Muscle layer of duodenum (tissue), 2 donors: ENCODE data around the gene ARHGEF38.

Experiments used
- H3K27ac ChIP-seq: one replicate; pipeline ENCODE4 v1.7.0; 2013; ENCODE audit warnings: mild to moderate bottlenecking, low read length
- H3K27me3 ChIP-seq: one replicate; pipeline ENCODE4 v1.7.0; 2013; ENCODE audit warnings: low read depth, mild to moderate bottlenecking, control low read depth, low read length
- H3K36me3 ChIP-seq, 2 donors: one replicate each; pipeline ENCODE4 v1.7.0; 2013; ENCODE audit warnings: low read length in 2 of 2, control low read depth in 1 of 2, mild to moderate bottlenecking in 1 of 2; ENCODE audit not compliant: insufficient read depth in 2 of 2, control insufficient read depth in 1 of 2
- H3K4me1 ChIP-seq, 2 donors: one replicate each; pipeline ENCODE4 v1.7.0; 2013; ENCODE audit warnings: low read length in 2 of 2, mild to moderate bottlenecking in 2 of 2, control low read depth in 1 of 2, moderate library complexity in 1 of 2; ENCODE audit not compliant: insufficient read depth in 2 of 2, control insufficient read depth in 1 of 2
- H3K4me3 ChIP-seq, 2 donors: one replicate each; pipeline ENCODE4 v1.7.0; 2013; ENCODE audit warnings: low read length in 2 of 2, low read depth in 1 of 2, mild to moderate bottlenecking in 1 of 2
- H3K9me3 ChIP-seq, 2 donors: one replicate each; pipeline ENCODE4 v1.7.0; 2013; ENCODE audit warnings: low read length in 2 of 2, control low read depth in 1 of 2, mild to moderate bottlenecking in 1 of 2; ENCODE audit not compliant: control insufficient read depth in 1 of 2
- donor health status: healthy.

Gene ARHGEF38

GRCh38 chr4:105698607-105699006, 146.2 kb downstream of the ARHGEF38 start:
- no peaks in the 10 kb centered on the region for H3K4me1 ChIP-seq
- peaks cover 19 to 33% of the 10 kb centered on the region in 2 donors for H3K36me3 ChIP-seq
- H3K27me3 ChIP-seq, result no peaks in the 10 kb centered on the region
- H3K27ac ChIP-seq, result no peak overlapping the region
- no peak overlapping the region for H3K4me3 ChIP-seq
- H3K9me3 ChIP-seq, result no peaks in the 10 kb centered on the region

DNA sequence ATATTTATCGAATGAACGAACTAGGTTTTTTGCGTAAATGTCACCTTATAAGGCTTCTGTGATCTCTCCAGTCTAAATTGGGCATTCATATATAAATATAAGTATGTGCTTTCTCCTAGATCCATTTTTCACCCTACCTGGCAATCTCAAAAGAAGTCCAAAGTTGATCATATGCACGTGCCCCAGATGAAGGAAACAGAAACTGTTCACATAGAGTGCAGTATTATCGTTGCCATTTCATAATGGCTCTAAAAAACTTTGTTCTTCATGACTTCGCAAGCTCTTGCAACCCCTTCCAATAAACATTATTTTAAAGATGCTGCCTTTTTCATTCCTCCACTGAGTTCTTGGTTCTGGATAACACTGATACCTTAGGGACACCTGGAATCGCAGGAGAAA, 155.4 kb downstream of the ARHGEF38 start:
- Histone ChIP-seq H3K9me3 (no peaks in the 10 kb centered on the region), H3K4me1 (peaks cover 9 to 26% of the 10 kb centered on the region in 2 donors), H3K4me3 (peak overlapping the region; percentile 77 to 93), H3K36me3 (peaks cover 0 to 8% of the 10 kb centered on the region in 2 donors), H3K27me3 (no peaks in the 10 kb centered on the region), H3K27ac (peak overlapping the region; percentile 95)

- Histone ChIP-seq H3K36me3 (peaks cover 0 to 5% of the 10 kb centered on the region in 2 donors), H3K27me3 (no peaks in the 10 kb centered on the region), H3K4me1 (peaks cover 9 to 26% of the 10 kb centered on the region in 2 donors)
These were observed 156.0 kb downstream of the ARHGEF38 start, which contains the start of the genes GSTCD and INTS12 for GRCh38 chr4:105708181-105709080. GSTCD (plus strand) TSS chr4:105708784; CDS start chr4:105717614, 8,830 bp downstream. INTS12 (minus strand) TSS chr4:105708689; CDS start chr4:105700005, 8,684 bp downstream.

GRCh38 chr4:105709081-105709450, 156.6 kb downstream of the ARHGEF38 start:
- Histone ChIP-seq H3K27ac (peak overlapping the region; percentile 95), H3K27me3 (no peaks in the 10 kb centered on the region), H3K36me3 (no peaks in the 10 kb centered on the region), H3K4me3 (peak overlapping the region; percentile 77 to 93), H3K9me3 (no peaks in the 10 kb centered on the region), H3K4me1 (peaks cover 9 to 26% of the 10 kb centered on the region in 2 donors)

More at GRCh38 chr4:105708181-105709080, 156.0 kb downstream of the ARHGEF38 start, which contains the start of the genes GSTCD and INTS12:
- Histone ChIP-seq H3K4me3 (peak within 1 kb of the TSS; percentile 77 to 93), H3K9me3 (no peaks in the 10 kb centered on the region), H3K27ac (peak within 1 kb of the TSS; percentile 95)

DNA sequence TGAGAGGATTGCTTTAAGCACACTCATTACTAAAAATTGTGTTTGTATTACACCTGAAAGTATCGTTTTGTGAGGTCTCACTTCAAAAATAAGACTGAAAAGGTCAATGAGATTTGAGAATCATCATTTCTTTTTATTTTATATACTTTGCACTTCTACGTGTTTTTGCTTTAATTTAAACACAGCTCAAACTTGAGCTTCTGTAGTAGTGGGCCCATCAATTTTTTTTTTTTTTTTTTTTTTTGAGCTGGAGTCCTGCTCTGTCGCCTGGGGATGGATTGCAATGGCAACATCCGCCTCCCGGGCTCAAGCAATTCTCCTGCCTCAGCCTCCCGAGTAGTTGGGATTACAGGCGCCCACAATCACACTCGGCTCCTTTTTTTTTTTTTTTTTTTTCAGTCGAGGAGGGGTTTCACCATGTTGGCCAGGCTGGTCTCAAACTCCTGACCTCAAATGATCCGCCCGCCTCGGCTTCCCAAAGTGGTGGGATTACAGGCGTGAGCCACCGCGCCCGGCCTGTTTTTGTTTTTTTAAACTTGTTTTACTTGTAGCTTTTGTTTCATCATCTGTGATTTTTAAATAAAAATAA, 157.7 kb downstream of the ARHGEF38 start:
- H3K4me1 ChIP-seq, result peaks cover 9 to 26% of the 10 kb centered on the region in 2 donors
- H3K4me3 ChIP-seq, result no peak overlapping the region
- no peaks in the 10 kb centered on the region for H3K36me3 ChIP-seq
- no peaks in the 10 kb centered on the region for H3K9me3 ChIP-seq
- no peak overlapping the region for H3K27ac ChIP-seq
- no peaks in the 10 kb centered on the region for H3K27me3 ChIP-seq

DNA sequence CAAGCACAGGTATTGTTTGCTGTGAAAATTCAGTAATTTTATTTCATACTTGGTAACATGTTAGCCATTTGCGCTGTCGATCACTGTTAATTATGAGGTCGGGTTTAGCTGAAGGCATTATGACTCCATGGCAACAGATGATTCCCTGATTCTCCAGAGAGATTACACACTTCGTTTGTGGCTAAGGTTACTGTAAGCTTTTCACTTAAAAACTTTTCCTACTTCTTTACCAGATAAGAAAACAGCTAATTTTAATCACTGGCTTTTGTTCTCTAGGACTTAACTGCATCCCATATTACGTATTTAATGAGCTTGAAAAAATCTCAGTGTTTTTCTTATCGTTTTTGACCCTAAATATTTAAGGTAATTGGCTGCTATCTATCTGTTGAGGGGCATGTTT, 158.3 kb downstream of the ARHGEF38 start:
- Histone ChIP-seq H3K4me1 (peaks cover 9 to 27% of the 10 kb centered on the region in 2 donors), H3K9me3 (no peaks in the 10 kb centered on the region), H3K27me3 (no peaks in the 10 kb centered on the region), H3K36me3 (no peaks in the 10 kb centered on the region), H3K4me3 (no peak overlapping the region), H3K27ac (no peak overlapping the region)

- Histone ChIP-seq H3K4me1 (peaks cover under 1 to 15% of the 10 kb centered on the region in 2 donors), H3K27me3 (no peaks in the 10 kb centered on the region), H3K36me3 (no peaks in the 10 kb centered on the region), H3K4me3 (no peak overlapping the region), H3K27ac (no peak overlapping the region), H3K9me3 (no peaks in the 10 kb centered on the region)
These were observed 160.3 kb downstream of the ARHGEF38 start for GRCh38 chr4:105712766-105713165.

DNA sequence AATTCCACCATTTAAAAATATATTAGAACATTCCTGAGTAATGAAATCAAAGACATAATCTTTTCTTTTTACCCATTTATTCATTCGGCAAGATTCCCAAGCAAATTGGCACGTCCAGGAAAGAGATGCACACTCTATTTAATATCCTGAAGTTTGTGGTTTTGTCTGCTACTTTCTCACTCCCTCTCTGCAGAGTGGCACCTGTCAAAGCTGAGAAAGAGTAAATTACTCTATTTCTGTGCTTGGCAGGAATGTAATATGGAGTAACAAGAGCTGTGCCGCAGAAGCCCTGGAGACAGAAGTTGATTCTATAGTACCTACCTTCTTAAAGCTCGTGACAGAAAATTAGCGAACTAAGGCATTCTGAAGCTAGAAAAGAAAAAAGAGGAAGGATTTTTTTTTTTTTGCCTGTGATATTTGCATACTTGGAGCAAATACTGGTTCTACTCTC, 161.7 kb downstream of the ARHGEF38 start:
- Histone ChIP-seq H3K9me3 (no peaks in the 10 kb centered on the region), H3K27ac (no peak overlapping the region), H3K27me3 (no peaks in the 10 kb centered on the region), H3K4me3 (no peak overlapping the region), H3K36me3 (no peaks in the 10 kb centered on the region), H3K4me1 (peaks cover 0 to 12% of the 10 kb centered on the region in 2 donors)

DNA sequence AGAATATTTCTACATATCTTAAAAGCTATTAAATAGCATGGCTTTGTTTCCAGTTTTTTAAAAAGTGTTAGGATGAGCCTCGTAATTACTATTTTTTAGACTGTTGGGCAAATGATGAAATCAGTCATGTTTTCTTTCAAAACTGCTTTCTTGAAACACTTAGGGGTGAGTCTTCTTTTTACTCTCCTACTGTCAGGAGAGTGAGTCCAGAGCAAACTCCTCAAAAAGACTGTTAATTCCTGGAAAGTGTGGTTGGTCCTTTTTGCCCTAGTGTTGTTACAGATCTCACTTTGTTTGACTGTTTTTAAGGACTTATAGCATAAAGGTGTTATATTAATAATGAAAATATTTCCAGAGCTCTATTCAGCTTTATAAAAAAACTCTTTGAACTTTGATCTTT, 162.5 kb downstream of the ARHGEF38 start:
- Histone ChIP-seq H3K4me3 (no peak overlapping the region), H3K9me3 (no peaks in the 10 kb centered on the region), H3K27me3 (no peaks in the 10 kb centered on the region), H3K27ac (no peak overlapping the region), H3K4me1 (peaks cover 0 to 4% of the 10 kb centered on the region in 2 donors), H3K36me3 (no peaks in the 10 kb centered on the region)

GRCh38 chr4:105715692-105716278, 163.4 kb downstream of the ARHGEF38 start:
- Histone ChIP-seq H3K27me3 (no peaks in the 10 kb centered on the region), H3K4me1 (peaks cover 0 to 4% of the 10 kb centered on the region in 2 donors), H3K27ac (no peak overlapping the region), H3K9me3 (no peaks in the 10 kb centered on the region), H3K4me3 (no peak overlapping the region), H3K36me3 (peaks cover 0 to 3% of the 10 kb centered on the region in 2 donors)

DNA sequence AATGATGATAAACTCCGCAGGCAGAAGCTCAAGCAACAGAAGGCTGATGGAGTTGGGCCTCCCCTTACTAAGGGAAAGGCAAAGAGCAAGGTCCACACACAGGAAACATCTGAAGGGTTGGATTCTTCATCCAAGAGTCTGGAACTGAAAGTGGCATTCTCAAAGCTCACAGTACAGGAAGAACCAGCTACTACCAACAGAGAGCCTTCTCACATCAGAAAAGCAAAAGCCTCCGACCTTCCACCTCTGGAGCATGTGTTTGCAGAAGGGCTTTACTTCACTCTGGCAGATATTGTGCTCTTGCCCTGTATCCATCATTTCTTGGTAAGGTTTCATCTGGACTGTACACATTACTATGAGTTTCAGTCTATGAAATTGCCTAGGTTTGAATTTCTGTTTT, 166.8 kb downstream of the ARHGEF38 start:
- Histone ChIP-seq H3K4me1 (peaks cover 0 to 4% of the 10 kb centered on the region in 2 donors), H3K36me3 (peaks cover 0 to 3% of the 10 kb centered on the region in 2 donors), H3K27me3 (no peaks in the 10 kb centered on the region), H3K4me3 (no peak overlapping the region), H3K9me3 (no peaks in the 10 kb centered on the region), H3K27ac (no peak overlapping the region)
